NCI-H2196 (cell line): ENCODE results near the gene DNAH7.
"Not testable (repeated sequence)": the region's sequence is repeated elsewhere in the genome, so short reads cannot be mapped to it uniquely, and the experiment has no call there.

Experiments used
- DNase-seq: peaks from one replicate; lab custom pipeline; 2025; ENCODE audit not compliant: unreplicated experiment; lab: John Stamatoyannopoulos, UW

Gene DNAH7

DNA sequence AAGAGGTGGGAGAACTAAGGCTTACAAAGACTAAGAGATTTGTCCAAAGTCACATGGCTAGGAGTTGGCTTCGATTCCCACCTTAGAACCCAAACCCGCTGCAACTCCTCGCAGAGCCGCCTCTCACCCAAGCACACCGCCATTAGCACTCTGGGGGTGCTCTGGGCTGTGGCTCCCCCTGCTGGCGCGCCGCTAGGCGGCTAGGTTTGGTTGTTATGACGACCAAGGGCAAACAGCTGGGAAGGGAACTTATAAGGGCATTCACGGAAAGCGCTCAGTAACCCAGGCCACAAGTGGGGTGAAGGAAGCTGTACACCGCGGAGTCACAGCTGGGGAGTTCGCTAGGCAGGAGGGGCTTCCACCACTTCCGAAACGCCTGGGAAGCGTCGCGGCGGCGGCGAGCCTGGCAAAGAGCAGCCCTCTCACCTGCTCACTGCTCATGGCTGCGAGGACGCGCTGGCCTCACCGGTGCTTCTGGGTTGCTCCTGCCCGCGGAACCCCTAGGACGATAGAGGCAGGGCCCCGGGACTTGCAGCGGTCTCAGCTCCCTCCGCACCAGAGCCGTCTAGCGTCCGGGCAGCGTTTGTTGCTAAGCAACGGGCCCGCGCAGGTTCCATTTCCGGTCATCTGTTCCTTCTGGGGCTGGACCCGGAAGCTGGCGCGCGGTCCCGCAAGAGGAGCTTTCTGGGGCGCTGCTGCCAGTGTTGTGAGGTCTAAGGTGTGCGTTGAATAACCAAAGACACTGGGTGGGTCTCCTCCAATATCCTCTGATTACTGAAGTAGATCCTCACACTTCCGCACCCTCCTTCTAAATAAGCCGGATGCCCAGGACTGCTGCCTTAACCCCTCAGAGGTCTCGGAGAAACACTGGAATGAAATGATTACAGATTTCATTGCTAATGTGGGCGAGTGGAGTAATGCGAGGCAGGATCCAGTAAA, at the start of gene DNAH7:
TSS of gene DNAH7 (minus strand) at position 567 of the 939 bp plus-strand sequence. CDS start at position 441, 126 bp downstream.
- DNase-seq, result peak; percentile 87

DNA sequence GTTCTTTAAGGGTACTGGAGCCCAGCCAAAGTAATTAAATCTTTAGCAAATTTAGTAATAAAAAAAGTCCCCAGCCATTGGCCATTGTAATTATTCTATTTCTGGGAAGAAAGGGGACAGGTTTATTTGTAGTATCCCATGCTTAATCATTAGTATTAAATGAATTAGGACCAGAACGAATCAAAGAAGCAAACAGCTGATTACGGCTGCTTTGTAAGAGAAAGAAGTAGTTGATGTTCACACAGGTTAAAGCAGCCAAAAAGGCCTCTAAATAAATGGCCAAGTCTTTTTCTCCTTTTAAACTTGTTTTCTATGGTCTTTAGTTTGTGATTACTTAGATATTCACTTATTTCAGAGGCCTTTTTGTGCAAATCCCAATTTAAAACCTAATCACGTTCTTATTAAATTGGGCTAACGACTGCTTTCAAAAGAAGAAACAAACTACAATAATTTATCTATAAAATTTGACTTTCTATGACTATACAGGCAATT, 48.6 kb upstream of the DNAH7 start:
- no peak for DNase-seq

DNA sequence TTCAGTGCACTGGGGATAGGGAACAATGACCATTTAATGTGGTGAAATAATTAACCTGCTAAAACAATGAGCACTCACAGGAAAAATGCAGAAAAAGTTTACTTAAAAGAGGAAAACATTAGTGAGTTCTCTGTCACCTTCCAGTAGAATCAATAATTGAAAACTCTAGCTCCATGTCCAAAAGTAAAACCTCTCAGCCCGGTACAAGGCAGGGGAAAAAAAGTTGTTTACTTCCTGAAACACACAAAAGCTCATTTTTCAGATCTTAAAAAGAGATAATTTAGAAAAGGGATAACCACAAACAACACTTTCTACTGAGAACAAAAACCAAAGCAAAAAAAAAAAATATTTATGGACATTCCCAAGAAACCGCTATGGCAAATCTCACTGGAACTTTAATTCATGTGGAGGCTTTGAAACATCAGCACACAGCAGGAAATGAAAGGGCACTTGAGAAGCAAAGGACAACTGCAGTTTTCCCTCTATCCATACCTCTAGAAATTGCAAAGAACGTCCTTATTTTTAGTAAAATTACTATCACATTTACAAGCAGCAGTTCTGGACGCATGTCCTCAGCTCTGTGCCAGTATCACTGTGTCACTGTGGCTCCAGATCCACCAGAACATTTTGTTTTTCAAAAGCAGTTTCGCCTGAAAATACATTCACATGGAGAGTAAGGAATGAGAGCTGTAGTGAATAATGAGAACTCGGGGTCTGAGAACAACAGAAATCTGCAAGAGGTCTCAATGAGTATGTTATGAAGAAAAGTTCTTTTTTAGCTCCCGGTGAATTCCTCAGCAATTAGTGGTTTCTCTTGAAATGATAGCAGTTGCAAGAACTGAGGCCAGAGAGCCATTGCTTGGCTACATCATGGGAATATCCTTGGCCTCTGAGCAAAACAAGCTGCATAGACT, 44.7 kb upstream of the DNAH7 start:
- DNase-seq, result no peak

DNA sequence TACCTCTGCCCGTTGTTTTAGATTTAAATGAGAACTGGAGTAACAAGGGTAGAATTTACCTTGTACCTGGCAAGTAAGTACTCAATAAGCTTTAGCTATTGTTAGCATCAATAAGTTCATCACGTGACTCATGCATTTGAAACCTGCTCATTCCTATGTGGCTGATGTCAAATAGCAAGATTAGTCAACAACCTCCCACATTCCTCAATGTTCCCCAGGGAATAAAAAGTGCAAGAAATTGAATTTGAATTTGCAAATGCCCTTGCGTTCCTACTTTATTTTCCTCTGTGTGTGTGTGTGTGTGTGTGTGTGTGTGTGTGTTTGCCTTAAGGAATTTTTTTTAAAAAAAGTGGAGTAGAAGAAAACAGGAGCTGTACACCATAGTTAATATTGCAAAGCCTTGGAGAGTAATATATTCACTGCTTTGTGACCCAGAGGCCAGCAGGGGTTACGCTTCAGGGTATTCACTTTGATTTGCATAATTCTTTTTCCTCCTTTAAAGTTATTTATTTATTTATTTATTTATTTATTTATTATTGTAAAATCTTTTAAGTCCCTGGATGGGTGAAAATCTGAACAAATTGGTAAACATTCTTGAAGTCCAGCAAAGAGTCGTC, 43.9 kb upstream of the DNAH7 start:
- DNase-seq, result no peak

DNA sequence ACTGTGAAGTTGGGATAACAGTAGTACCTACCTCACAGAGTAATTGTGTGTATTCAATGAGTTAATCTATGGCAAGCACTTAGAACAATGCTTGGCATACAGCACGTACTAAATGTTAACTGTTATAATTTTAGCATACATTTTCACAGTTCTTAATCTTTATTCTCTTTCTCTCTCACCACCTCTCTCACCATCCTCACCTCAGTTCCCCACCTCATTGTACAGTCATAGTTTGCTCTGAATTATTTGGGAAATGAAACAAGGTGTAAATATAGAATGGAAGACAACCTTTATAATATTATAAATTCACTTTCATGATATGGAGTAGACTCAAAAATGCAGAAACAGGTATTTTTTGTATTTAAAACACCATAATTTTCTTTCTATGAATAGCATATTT, 40.0 kb upstream of the DNAH7 start:
- no peak for DNase-seq

- DNase-seq, result no peak
Measured at GRCh38 chr2:196105951-196106350, 37.3 kb upstream of the DNAH7 start.

GRCh38 chr2:196104066-196104465, 35.4 kb upstream of the DNAH7 start:
- no peak for DNase-seq

DNA sequence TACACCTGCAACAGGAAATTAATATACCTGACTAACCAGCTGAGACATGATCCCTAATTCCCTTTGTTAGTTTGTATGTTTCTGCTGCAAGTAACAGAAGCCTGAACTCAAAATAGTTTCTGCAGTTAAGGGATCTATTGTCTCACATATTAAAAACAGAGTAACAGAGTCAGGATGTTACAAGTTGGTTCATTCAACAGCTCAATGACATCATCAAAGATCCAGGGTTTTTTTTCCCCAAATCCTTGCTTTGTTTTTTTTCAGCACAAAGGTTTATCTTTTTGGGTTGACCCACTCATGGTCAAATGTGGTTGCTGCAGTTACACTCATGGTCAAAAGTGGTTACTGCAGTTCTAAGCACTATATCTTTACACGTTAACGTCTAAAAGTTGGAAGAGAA, 35.0 kb upstream of the DNAH7 start:
- no peak for DNase-seq

GRCh38 chr2:196101325-196101991, 32.8 kb upstream of the DNAH7 start:
- DNase-seq, result no peak

DNA sequence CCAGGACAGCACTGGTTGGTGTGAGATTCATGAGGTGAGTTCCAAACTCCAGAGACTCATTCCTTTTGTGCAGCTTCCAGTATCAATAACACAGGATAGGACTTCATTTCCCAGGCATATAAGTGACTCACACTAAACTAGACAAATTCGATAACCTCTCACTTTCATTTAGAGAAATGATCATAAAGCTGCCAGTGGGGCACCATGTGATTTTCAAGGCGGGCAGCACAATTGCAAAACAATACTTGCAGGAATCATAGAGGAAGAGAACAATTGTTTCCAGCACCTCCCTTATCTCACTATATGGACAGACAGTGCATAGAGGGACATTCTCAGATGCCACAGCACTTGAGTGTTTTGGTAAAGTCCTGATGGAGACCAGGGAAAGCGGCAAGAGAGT, 31.3 kb upstream of the DNAH7 start:
- no peak for DNase-seq

DNA sequence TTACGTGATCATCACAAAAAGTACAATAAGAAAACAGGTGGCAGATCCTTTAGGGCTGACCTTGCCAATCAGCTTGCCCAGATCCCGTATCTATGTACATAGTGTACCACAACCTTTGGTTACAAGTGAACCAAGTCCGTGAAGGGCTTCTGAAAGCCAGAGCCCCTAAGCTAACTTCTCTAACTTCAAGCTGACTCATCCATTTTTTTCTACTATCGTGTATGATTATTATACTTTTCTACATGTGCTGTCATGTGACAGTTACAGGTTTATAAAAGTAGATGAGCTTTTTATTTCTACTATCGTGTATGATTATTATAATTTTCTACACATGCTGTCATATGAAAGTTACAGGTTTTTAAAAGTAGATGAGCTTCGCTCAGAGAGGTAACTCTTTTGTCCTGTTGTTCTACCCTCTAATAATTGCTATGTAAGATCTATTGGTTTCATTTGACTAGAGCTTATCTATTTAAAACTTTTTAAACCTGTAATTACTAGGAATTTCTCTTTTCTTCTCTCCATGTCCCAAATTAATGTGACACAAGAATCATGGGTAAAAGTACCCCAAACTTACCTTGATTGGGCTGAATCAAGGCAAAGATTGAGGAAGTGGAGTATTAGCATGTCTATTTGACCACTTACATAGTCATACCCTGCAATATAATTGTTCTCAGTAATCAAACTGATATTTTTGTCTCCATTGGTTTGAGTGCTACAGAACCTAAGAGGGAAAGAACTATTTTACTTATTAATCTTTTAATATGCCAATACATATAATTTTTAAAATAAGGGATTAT, 29.4 kb upstream of the DNAH7 start:
- no peak for DNase-seq

DNA sequence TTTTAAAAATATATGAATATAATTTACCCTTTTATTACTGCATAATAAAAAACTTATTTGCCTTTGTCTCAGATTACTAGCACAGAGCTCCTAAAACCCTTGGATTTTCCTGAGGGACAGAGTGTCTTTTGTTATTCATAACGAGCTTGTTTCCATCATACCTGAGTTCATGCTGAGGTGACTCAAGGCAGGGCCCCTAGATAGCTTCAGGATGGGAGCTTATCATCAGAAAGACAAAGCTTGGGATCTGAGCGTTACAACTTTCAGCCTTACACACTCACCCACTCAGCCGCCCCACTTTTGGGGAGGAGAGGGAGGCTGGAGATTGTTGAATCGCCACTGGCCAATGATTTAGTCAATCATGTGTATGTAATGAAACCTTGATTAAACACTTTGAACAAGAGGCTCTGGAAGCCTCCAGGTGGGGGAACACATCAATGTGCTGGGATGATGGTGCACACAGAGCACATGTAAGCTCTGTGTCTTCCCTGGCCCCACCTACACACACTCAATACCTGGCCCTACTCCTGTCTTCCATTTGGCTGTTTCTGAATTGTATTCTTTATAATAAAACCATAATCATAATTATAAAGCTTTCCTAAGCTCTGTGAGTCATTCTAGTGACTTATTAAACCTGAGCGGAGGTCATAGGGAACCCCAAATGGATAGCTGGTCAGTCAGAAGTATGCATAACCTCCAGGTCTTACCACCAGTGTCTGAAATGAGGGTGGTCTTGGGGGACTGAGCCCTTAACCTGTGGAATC, 28.5 kb upstream of the DNAH7 start:
- no peak for DNase-seq

GRCh38 chr2:196096264-196096663, 27.6 kb upstream of the DNAH7 start:
- DNase-seq, result no peak

GRCh38 chr2:196089448-196089847, 20.8 kb upstream of the DNAH7 start:
- DNase-seq, result not testable (repeated sequence)

DNA sequence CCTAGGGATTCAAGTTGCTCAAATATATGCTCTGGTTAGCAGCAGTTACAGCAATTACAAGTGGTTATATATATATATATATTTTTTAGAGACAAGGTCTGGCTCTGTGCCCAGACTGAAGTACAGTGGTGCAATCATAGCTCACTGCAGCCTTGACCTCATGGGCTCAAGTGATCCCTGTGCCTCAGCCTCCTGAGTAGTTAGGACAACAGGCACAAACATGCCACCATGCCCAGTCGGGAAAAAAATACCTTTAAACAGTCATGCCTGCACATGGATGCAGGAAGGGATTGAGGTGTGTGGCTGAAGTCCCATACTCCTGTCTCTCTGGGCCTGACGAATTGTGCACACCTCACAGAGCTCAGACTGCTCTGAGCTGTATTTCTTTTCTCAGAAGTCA, 19.6 kb upstream of the DNAH7 start:
- no peak for DNase-seq

GRCh38 chr2:196086517-196087368, 18.1 kb upstream of the DNAH7 start:
- no peak for DNase-seq

DNA sequence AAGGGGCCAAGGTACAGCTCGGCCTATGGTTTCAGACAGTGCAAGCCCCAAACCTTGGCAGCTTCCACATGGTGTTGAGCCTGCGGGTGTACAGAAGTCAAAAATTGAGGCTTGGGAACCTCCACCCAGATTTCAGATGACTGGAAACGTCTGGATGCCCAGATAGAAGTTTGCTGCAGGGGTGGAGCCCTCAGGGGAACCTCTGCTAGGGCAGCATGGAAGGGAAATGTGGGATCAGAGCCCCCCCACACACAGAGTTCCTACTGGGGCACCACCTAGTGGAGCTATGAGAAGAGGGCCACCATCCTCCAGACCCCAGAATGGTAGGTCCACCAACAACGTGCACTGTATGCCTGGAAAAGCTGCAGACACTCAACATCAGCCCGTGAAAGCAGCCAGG, 15.0 kb upstream of the DNAH7 start:
- DNase-seq, result no peak

GRCh38 chr2:196080526-196080925, 11.9 kb upstream of the DNAH7 start:
- DNase-seq, result no peak
